Bone marrow (tissue), 2 donors: Measurements from ENCODE around the gene NTRK3.

Experiments
- DNase-seq, 2 donors: peaks; one replicate each; lab custom pipeline; 2025; lab: John Stamatoyannopoulos, UW

The NTRK3 gene

GRCh38 chr15:88120026-88120425 lies 136.5 kb downstream of the NTRK3 start:
- DNase-seq, result no peak

- no peak for DNase-seq
These were observed 137.8 kb downstream of the NTRK3 start for GRCh38 chr15:88118741-88119140.

GRCh38 chr15:88118035-88118434 lies 138.5 kb downstream of the NTRK3 start:
- DNase-seq, result no peak

- no peak for DNase-seq
These were observed 140.9 kb downstream of the NTRK3 start for GRCh38 chr15:88115486-88116152.

- no peak for DNase-seq
These were observed 142.8 kb downstream of the NTRK3 start for GRCh38 chr15:88113613-88114308.

GRCh38 chr15:88108991-88109390 lies 147.5 kb downstream of the NTRK3 start:
- DNase-seq, result no peak

GRCh38 chr15:88108477-88108876 lies 148.1 kb downstream of the NTRK3 start:
- no peak for DNase-seq

GRCh38 chr15:88106074-88106473 lies 150.5 kb downstream of the NTRK3 start:
- no peak for DNase-seq

GRCh38 chr15:88104357-88104756 lies 152.2 kb downstream of the NTRK3 start:
- DNase-seq, result no peak

- no peak for DNase-seq
These were observed 156.4 kb downstream of the NTRK3 start for GRCh38 chr15:88100181-88100580.

- DNase-seq, result no peak
These were observed 158.2 kb downstream of the NTRK3 start for GRCh38 chr15:88098361-88098760.

GRCh38 chr15:88091444-88092016 lies 165.0 kb downstream of the NTRK3 start:
- DNase-seq, result no peak

- DNase-seq, result no peak
These were observed 166.0 kb downstream of the NTRK3 start for GRCh38 chr15:88090481-88091011.

- no peak for DNase-seq
These were observed 166.8 kb downstream of the NTRK3 start for GRCh38 chr15:88089731-88090130.

GRCh38 chr15:88089024-88089620 lies 167.4 kb downstream of the NTRK3 start:
- DNase-seq, result no peak

GRCh38 chr15:88083811-88084760 lies 172.5 kb downstream of the NTRK3 start:
- no peak for DNase-seq

- no peak for DNase-seq
These were observed 175.9 kb downstream of the NTRK3 start for GRCh38 chr15:88080616-88081015.

GRCh38 chr15:88077296-88078020 lies 179.1 kb downstream of the NTRK3 start:
- DNase-seq, result no peak

- no peak for DNase-seq
These were observed 180.2 kb downstream of the NTRK3 start for GRCh38 chr15:88076328-88076727.

GRCh38 chr15:88075102-88075501 lies 181.4 kb downstream of the NTRK3 start:
- no peak for DNase-seq

- no peak for DNase-seq
These were observed 182.2 kb downstream of the NTRK3 start for GRCh38 chr15:88074386-88074785.
